Parathyroid adenoma (tissue), 2 donors: ENCODE results near the gene MEN1.

Experiments
- H2AFZ ChIP-seq: fragments of 300-600 bp; sonication (generic); one replicate; pipeline ENCODE4 v1.7.0; 2017; ENCODE audit warnings: antibody characterized with exemption, mild to moderate bottlenecking
- H3K27ac ChIP-seq: fragments of 300-600 bp; sonication (generic); one replicate; pipeline ENCODE4 v1.7.0; 2017
- H3K27me3 ChIP-seq: fragments of 300-600 bp; sonication (generic); one replicate; pipeline ENCODE4 v1.7.0; 2017; ENCODE audit warnings: low read length; ENCODE audit not compliant: control insufficient read depth, insufficient read depth
- H3K36me3 ChIP-seq: fragments of 300-600 bp; sonication (generic); one replicate; pipeline ENCODE4 v1.7.0; 2017; ENCODE audit warnings: low read length; ENCODE audit not compliant: control insufficient read depth, insufficient read depth
- H3K4me1 ChIP-seq: fragments of 300-600 bp; sonication (generic); one replicate; pipeline ENCODE4 v1.7.0; 2017; ENCODE audit warnings: control low read depth
- H3K4me2 ChIP-seq: fragments of 300-600 bp; sonication (generic); one replicate; pipeline ENCODE4 v1.7.0; 2017; ENCODE audit warnings: low read length
- H3K4me3 ChIP-seq: fragments of 300-600 bp; sonication (generic); one replicate; pipeline ENCODE4 v1.7.0; 2017; ENCODE audit warnings: low read depth, low read length
- H3K79me2 ChIP-seq: fragments of 300-600 bp; sonication (generic); one replicate; pipeline ENCODE4 v1.7.0; 2017; ENCODE audit warnings: control low read depth
- H3K9ac ChIP-seq: fragments of 300-600 bp; sonication (generic); one replicate; pipeline ENCODE4 v1.7.0; 2017; ENCODE audit warnings: mild to moderate bottlenecking
- H3K9me3 ChIP-seq: fragments of 300-600 bp; sonication (generic); one replicate; pipeline ENCODE4 v1.7.0; 2017; ENCODE audit warnings: low read length; ENCODE audit not compliant: control insufficient read depth
- CTCF ChIP-seq: fragments of 300-600 bp; sonication (generic); IDR thresholded peaks from one replicate; pipeline ENCODE4 v1.7.0; 2017; ENCODE audit warnings: antibody characterized with exemption, mild to moderate bottlenecking
- donor health status: primary hyperparathyroidism.

Gene MEN1

GRCh38 chr11:64810271-64810890, at the start of gene MEN1:
TSS of gene MEN1 (minus strand) at chr11:64810551. CDS start at chr11:64810109, 442 bp downstream.
- Histone ChIP-seq H3K27me3 (no peaks in the 10 kb centered on the region), H3K9ac (no peak within 1 kb of the TSS), H3K4me3 (peak within 1 kb of the TSS; percentile 78), H3K4me1 (no peaks in the 10 kb centered on the region), H3K9me3 (no peaks in the 10 kb centered on the region), H3K4me2 (peak within 1 kb of the TSS; percentile 78), H3K27ac (peak within 1 kb of the TSS; percentile 51), H3K36me3 (no peaks in the 10 kb centered on the region), H2AFZ (peak within 1 kb of the TSS; percentile 85), H3K79me2 (no peaks in the 10 kb centered on the region)
- no peak for TF ChIP-seq CTCF

GRCh38 chr11:64859542-64860414, 49.4 kb upstream of the MEN1 start:
- TF ChIP-seq CTCF: no peak
- H3K79me2 ChIP-seq: no peaks in the 10 kb centered on the region
- H3K4me1 ChIP-seq: peaks cover 5% of the 10 kb centered on the region
- no peak overlapping the region for H3K4me2 ChIP-seq
- no peaks in the 10 kb centered on the region for H3K9me3 ChIP-seq
- no peak overlapping the region for H3K4me3 ChIP-seq
- no peaks in the 10 kb centered on the region for H3K36me3 ChIP-seq
- no peak overlapping the region for H3K9ac ChIP-seq
- H3K27ac ChIP-seq: no peak overlapping the region
- H2AFZ ChIP-seq: no peak overlapping the region
- H3K27me3 ChIP-seq: no peaks in the 10 kb centered on the region

GRCh38 chr11:64858467-64859263, 48.3 kb upstream of the MEN1 start:
- no peaks in the 10 kb centered on the region for H3K9me3 ChIP-seq
- no peaks in the 10 kb centered on the region for H3K36me3 ChIP-seq
- no peak overlapping the region for H3K9ac ChIP-seq
- H2AFZ ChIP-seq: no peak overlapping the region
- H3K4me3 ChIP-seq: no peak overlapping the region
- no peaks in the 10 kb centered on the region for H3K79me2 ChIP-seq
- H3K4me1 ChIP-seq: no peaks in the 10 kb centered on the region
- H3K27ac ChIP-seq: no peak overlapping the region
- no peak overlapping the region for H3K4me2 ChIP-seq
- no peak for TF ChIP-seq CTCF
- no peaks in the 10 kb centered on the region for H3K27me3 ChIP-seq

GRCh38 chr11:64857485-64857884, 47.1 kb upstream of the MEN1 start:
- Histone ChIP-seq H3K9me3 (no peaks in the 10 kb centered on the region), H2AFZ (no peak overlapping the region), H3K36me3 (no peaks in the 10 kb centered on the region), H3K27me3 (no peaks in the 10 kb centered on the region), H3K27ac (no peak overlapping the region), H3K9ac (no peak overlapping the region), H3K4me3 (no peak overlapping the region), H3K4me1 (no peaks in the 10 kb centered on the region), H3K4me2 (no peak overlapping the region), H3K79me2 (no peaks in the 10 kb centered on the region)
- TF ChIP-seq CTCF: no peak
